NCI-H526 treated with DMSO at 0.1 percent for 48 hours (cell line): Measurements from ENCODE around the gene LIN54.
A peak's percentile ranks its signal among the peaks of the same experiment; 100 is the strongest.
"Not testable (repeated sequence)": the region's sequence is repeated elsewhere in the genome, so short reads cannot be mapped to it uniquely, and the experiment has no call there.

ENCODE experiments used
- DNase-seq: peaks from one replicate; lab custom pipeline; 2025; lab: John Stamatoyannopoulos, UW

The LIN54 gene

DNA sequence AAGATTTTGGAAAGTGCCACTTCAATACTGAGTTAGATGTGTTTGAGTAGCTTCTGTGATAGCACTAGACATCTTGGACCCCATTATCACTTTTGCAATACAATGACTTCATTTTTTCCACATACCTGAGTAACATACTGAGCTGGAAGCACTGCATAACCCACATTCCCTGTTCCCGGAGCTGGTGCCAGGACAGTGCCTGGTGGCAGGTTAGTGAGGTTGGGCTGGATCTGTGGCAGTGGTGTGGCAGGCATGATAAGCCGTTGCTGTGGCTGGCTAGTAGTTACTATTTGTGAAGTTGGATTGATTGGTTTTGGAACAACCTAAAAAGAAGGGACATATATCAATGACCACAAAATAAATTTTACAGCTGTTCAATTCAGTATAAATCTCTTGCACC is 71.2 kb downstream of the LIN54 start:
- no peak for DNase-seq

DNA sequence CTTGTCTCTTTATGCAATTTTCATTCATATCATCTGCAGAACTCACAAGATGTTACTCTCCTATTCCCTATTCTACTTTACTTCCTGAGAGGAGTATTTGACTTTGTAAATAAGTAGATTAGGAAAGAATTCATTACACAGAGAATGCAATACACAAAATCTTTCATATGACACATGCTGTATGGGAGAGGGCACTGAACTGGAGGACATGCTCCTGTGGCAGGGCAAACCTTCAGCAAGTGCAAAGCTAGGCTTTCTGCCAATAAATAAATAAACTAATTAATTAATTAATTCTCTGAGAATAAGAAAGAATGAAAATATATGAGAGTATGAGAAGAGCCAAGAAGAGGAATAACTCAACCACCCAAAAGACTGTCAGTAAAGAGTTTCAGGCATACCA is 76.2 kb downstream of the LIN54 start:
- no peak for DNase-seq

DNA sequence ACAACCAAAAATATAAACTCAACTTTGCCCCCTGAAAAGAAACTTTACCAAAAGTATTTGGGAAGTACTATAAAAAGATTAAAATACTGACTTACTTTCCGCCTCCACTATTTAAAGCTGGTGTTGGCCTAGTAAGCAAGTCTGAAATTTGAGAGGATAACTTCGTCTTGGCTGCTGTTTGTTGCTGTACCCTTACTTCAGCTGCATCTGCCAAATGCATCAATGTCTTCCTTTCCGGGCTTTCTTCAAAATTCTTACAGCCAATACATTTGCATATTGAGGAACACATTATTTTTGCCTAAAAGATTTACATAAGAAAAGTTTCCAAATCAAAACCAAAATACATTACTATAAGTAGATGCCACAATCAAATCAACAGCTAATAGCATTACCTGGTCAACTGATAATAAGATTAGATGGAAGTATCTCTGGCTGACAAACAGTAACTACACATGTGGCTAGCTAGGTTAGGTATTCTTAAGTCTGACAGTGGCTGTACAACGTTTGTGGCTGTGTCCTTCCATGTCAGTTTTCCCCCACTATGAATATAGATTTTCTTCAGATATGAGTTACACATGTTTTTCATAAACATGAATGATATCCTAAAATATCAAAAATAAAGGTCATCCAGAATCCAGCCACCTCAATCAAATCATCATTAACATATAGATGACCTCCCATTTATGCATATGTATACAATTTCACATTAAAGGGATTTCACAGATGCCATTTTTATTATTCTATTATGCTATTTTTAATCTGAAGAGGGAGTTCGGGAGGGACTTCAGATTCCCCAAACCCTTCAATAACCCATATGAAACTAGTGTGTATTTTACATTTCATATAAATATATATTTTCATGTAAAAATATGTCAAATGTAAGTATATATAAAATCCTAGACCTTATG is 79.5 kb downstream of the LIN54 start:
- DNase-seq: no peak

GRCh38 chr4:82921795-82922194 is 88.8 kb downstream of the LIN54 start:
- DNase-seq: no peak

DNA sequence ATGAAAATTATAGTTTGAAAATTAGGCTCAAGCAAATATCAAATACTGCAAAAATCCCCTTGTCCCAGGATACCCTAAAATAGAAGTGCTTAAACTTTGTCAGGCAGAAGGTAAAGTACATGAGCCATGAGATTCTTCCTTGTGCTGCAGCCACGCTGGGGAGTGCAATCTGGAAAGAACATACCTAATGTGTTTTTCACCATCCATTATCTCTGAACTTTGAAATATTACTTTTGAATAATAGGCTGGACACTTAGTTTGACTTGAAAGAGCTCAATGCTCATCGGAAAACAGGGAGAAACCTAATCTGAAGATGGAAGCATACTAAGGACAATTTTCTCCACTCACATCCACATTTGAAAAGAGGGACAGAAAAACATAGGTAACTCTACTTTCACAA is 91.2 kb downstream of the LIN54 start:
- no peak for DNase-seq

DNA sequence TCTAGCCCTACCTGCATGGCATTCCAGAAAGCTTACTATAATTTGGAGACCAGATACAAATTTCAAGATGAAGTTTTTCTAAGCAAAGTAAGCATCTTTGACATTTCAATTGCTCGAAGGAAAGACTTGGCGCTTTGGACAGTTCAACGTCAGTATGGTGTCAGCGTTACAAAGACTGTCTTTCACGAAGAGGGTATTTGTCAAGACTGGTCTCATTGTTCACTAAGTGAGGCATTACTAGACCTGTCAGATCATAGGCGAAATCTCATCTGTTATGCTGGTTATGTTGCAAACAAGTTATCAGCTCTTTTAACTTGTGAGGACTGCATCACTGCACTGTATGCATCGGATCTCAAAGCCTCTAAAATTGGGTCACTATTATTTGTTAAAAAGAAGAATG is 92.5 kb downstream of the LIN54 start:
- no peak for DNase-seq

DNA sequence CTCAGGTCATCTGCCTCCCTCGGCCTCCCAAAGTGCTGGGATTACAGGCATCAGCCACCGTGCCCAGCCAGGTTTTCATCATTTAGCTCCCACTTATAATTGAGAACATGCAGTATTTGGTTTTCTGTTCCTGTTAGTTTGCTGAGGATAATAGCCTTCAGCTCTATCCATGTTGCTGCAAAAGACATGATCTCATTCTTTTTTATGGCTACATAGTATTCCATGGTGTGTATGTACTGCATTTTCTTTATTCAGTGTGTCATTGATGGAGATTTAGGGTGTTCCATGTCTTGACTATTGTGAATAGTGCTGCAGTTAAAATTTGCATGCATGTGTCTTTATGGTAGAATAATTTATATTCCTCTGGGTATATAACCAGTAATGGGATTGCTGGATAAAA is 96.7 kb downstream of the LIN54 start:
- DNase-seq: not testable (repeated sequence)

- no peak for DNase-seq
Measured at GRCh38 chr4:82913305-82913704, 97.3 kb downstream of the LIN54 start.

- no peak for DNase-seq
Measured at GRCh38 chr4:82909326-82909725, 101.3 kb downstream of the LIN54 start.

GRCh38 chr4:82906469-82906868 is 104.2 kb downstream of the LIN54 start:
- no peak for DNase-seq

GRCh38 chr4:82905205-82905604 is 105.4 kb downstream of the LIN54 start:
- DNase-seq: no peak

DNA sequence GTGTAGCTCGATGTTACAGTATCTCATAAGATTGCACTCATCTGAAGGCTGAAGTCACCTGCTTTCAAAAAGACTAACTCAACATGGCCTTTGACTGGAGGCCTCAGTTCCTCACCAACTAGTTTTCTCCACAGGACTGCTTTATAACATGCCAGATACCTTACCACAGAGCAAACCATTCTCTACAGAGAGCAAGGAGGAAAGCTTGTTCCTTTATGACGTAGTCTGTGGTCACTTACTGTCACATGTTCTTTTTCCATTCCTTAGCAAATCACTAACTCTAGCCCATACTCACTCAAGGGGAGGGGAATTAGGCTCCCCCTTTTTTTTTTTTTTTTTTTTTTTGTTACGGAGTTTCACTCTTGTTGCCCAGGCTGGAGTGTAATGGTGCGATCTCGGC is 106.9 kb downstream of the LIN54 start:
- DNase-seq: no peak

- no peak for DNase-seq
Measured at GRCh38 chr4:82901183-82901718, 109.4 kb downstream of the LIN54 start.

GRCh38 chr4:82900411-82901182 is 110.0 kb downstream of the LIN54 start, which contains the start of gene THAP9:
THAP9 (plus strand) TSS chr4:82900735; CDS start chr4:82900803, 68 bp downstream.
- DNase-seq: peak; percentile 93

GRCh38 chr4:82900066-82900410 is 110.6 kb downstream of the LIN54 start:
- DNase-seq: no peak

GRCh38 chr4:82899374-82900065 is 111.1 kb downstream of the LIN54 start:
- DNase-seq: no peak

GRCh38 chr4:82898322-82899243 is 112.0 kb downstream of the LIN54 start:
- DNase-seq: no peak

GRCh38 chr4:82896755-82897154 is 113.9 kb downstream of the LIN54 start:
- DNase-seq: no peak

- no peak for DNase-seq
Measured at GRCh38 chr4:82893942-82894341, 116.7 kb downstream of the LIN54 start.

- no peak for DNase-seq
Measured at GRCh38 chr4:82892467-82892802, 118.2 kb downstream of the LIN54 start.

DNA sequence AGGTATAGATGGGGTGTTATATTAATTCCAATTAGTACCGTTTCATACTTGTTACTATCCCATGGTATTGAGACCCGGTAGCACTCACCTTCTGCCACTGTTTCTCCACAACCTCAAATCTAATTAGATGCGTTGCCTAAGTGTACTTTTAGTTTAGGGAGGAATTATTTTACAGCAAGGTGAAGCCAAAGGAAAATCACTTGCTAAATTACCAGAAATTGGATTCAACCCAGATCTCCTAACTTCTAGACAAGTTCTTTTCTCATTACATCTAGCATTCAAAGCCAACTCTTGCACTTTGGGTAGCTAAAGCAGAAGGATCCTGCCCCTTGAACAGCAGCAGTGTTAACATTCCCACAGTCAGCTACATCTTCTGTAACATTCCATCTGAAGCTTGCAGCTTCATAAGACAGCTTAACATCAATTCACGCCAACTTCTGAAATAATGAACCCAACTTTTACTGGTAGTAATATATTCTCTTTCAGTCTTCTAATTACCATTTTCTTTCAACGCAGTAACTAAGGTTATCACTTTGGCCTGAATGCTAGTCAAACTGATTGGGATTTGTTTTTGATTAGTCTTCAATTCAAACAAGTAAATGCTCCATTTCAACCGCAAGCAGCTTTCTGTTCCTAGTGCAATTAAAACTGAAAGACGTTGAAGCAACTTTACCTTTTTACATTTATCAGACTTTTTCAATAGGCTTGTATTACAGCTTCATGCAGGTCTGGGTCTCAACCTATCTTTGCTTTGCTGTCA is 118.7 kb downstream of the LIN54 start:
- no peak for DNase-seq
